Calu3 (cell line): ENCODE measurements around the gene EXOC6B. TPM values are rescaled to one million over a fixed set of nuclear protein-coding genes. Genes with fewer than 3 reads are reported as not detected.

Experiments used
- BruUV-seq: library from RNA; stranded (reverse); fragments of 400-500 nt; replicated peaks from 2 replicates; lab custom pipeline; 2021; lab: Mats Ljungman, UMichigan
- CTCF ChIA-PET: fragments of 300-600 bp; sonication (Branson Sonifier 250); formaldehyde crosslinking; loops from one replicate; lab custom pipeline; 2022; ENCODE audit warnings: antibody characterized with exemption; lab: Charles Lee
- DNase-seq: peaks from one replicate; pipeline ENCODE4 v3.0.0; 2022
- H3K27ac Mint-ChIP-seq: one replicate; pipeline ENCODE4 v1.8.0; 2022; ENCODE audit warnings: mixed read lengths; ENCODE audit not compliant: unreplicated experiment
- H3K27me3 Mint-ChIP-seq: one replicate; pipeline ENCODE4 v1.8.0; 2022; ENCODE audit warnings: mixed read lengths; ENCODE audit not compliant: unreplicated experiment
- H3K36me3 Mint-ChIP-seq: one replicate; pipeline ENCODE4 v1.8.0; 2022; ENCODE audit warnings: mild to moderate bottlenecking, moderate library complexity, mixed read lengths; ENCODE audit not compliant: insufficient read depth, unreplicated experiment
- H3K4me1 Mint-ChIP-seq: one replicate; pipeline ENCODE4 v1.8.0; 2022; ENCODE audit warnings: mild to moderate bottlenecking, low read depth, mixed read lengths; ENCODE audit not compliant: unreplicated experiment
- H3K4me3 Mint-ChIP-seq: one replicate; pipeline ENCODE4 v1.8.0; 2022; ENCODE audit warnings: mild to moderate bottlenecking, low read depth, moderate library complexity, mixed read lengths; ENCODE audit not compliant: unreplicated experiment
- H3K9me3 Mint-ChIP-seq: one replicate; pipeline ENCODE4 v1.8.0; 2022; ENCODE audit warnings: low read depth, mixed read lengths; ENCODE audit not compliant: unreplicated experiment
- CTCF ChIP-seq: fragments of 200-600 bp; IDR thresholded peaks from one replicate; pipeline ENCODE4 v1.8.0; 2022; ENCODE audit warnings: antibody characterized with exemption; ENCODE audit not compliant: unreplicated experiment
- intact Hi-C: fragments of 100-400 bp; cut with micrococcal nuclease; formaldehyde crosslinking; loops from one replicate; pipeline ENCODE4 v1.10.0; 2022; ENCODE audit not compliant: unreplicated experiment
- total RNA-seq: library from RNA; stranded (reverse); gene quantifications from 2 replicates; pipeline ENCODE4 v1.2.3, GENCODE V29; 2022

The EXOC6B gene
- total RNA-seq, 1 experiment from 2014 or later: 26.6 TPM

GRCh38 chr2:72731116-72731515 is 94.7 kb downstream of the EXOC6B start:
- Mint-ChIP-seq H3K36me3 (no peaks in the 10 kb centered on the region), H3K27ac (no peak overlapping the region), H3K9me3 (no peaks in the 10 kb centered on the region), H3K27me3 (no peaks in the 10 kb centered on the region), H3K4me1 (no peaks in the 10 kb centered on the region), H3K4me3 (no peak overlapping the region)
- CTCF ChIA-PET: interaction anchor here (0.6 kb wide), 2 partner anchors 55 to 125 kb away, joined by 4 to 5 read pairs; no protein-coding TSS in a partner anchor
- TF ChIP-seq CTCF: no peak
- intact Hi-C loops: no loop called here
- no TSS peak for BruUV-seq
- DNase-seq: no peak

- H3K9me3 Mint-ChIP-seq: no peaks in the 10 kb centered on the region
- intact Hi-C loops: no loop called here
- TF ChIP-seq CTCF: no peak
- no peaks in the 10 kb centered on the region for H3K36me3 Mint-ChIP-seq
- no peaks in the 10 kb centered on the region for H3K27me3 Mint-ChIP-seq
- no peak overlapping the region for H3K27ac Mint-ChIP-seq
- DNase-seq: no peak
- H3K4me3 Mint-ChIP-seq: no peak overlapping the region
- H3K4me1 Mint-ChIP-seq: peaks cover 28% of the 10 kb centered on the region
- no TSS peak for BruUV-seq
- CTCF ChIA-PET: no interaction called here
These were observed 98.5 kb downstream of the EXOC6B start for GRCh38 chr2:72727356-72727755.

GRCh38 chr2:72723769-72724370 is 102.0 kb downstream of the EXOC6B start:
- H3K9me3 Mint-ChIP-seq: no peaks in the 10 kb centered on the region
- TF ChIP-seq CTCF: no peak
- peaks cover 50% of the 10 kb centered on the region for H3K4me1 Mint-ChIP-seq
- H3K27me3 Mint-ChIP-seq: no peaks in the 10 kb centered on the region
- intact Hi-C loops: no loop called here
- no peak overlapping the region for H3K27ac Mint-ChIP-seq
- H3K36me3 Mint-ChIP-seq: no peaks in the 10 kb centered on the region
- BruUV-seq: no TSS peak
- peak overlapping the region; percentile 9 for H3K4me3 Mint-ChIP-seq
- no peak for DNase-seq
- CTCF ChIA-PET: interaction anchor here (0.5 to 0.7 kb wide), 2 partner anchors 15 to 62 kb away, joined by 3 read pairs; no protein-coding TSS in a partner anchor

GRCh38 chr2:72722492-72723070 is 103.3 kb downstream of the EXOC6B start:
- Mint-ChIP-seq H3K4me3 (no peak overlapping the region), H3K9me3 (no peaks in the 10 kb centered on the region), H3K27ac (no peak overlapping the region), H3K27me3 (no peaks in the 10 kb centered on the region), H3K36me3 (no peaks in the 10 kb centered on the region), H3K4me1 (peaks cover 55% of the 10 kb centered on the region)
- no TSS peak for BruUV-seq
- no peak for DNase-seq
- no peak for TF ChIP-seq CTCF
- CTCF ChIA-PET: interaction anchor here (0.7 kb wide), 1 partner anchor 50 kb away, joined by 3 read pairs; no protein-coding TSS in a partner anchor
- intact Hi-C loops: no loop called here
